Fibroblast of lung (primary cell): ENCODE measurements around the gene GPATCH1.

Experiments used
- CTCF ChIP-seq, 2 donors: IDR thresholded peaks in 1 of 2; conservative IDR thresholded peaks in 1 of 2; 1 replicate in 1 of 2; 2 replicates in 1 of 2; pipeline ENCODE4 v1.5.1; 2011 to 2012; ENCODE audit warnings: low read length in 2 of 2, control low read depth in 1 of 2, inconsistent platforms in 1 of 2, low read depth in 1 of 2, mild to moderate bottlenecking in 1 of 2
- EZH2 ChIP-seq: IDR thresholded peaks from 2 replicates; pipeline ENCODE4 v1.5.1; 2012; ENCODE audit warnings: low read length, control low read depth, mild to moderate bottlenecking; ENCODE audit errors: missing control alignments

GRCh38 chr19:33039108-33039599, 41.8 kb upstream of the GPATCH1 start:
- TF ChIP-seq EZH2, result no peak
- TF ChIP-seq CTCF (conservative IDR thresholded peaks at IDR 0.05 in 1 of 2, IDR thresholded peaks at IDR 0.05 in 1 of 2; ENCODE audit: low read depth in 1 of 2, low read length in 2 of 2), result no peak
